ENCODE measurements around the gene RIN1.
A peak's percentile ranks its signal among the peaks of the same experiment; 100 is the strongest.

Gene RIN1

DNA sequence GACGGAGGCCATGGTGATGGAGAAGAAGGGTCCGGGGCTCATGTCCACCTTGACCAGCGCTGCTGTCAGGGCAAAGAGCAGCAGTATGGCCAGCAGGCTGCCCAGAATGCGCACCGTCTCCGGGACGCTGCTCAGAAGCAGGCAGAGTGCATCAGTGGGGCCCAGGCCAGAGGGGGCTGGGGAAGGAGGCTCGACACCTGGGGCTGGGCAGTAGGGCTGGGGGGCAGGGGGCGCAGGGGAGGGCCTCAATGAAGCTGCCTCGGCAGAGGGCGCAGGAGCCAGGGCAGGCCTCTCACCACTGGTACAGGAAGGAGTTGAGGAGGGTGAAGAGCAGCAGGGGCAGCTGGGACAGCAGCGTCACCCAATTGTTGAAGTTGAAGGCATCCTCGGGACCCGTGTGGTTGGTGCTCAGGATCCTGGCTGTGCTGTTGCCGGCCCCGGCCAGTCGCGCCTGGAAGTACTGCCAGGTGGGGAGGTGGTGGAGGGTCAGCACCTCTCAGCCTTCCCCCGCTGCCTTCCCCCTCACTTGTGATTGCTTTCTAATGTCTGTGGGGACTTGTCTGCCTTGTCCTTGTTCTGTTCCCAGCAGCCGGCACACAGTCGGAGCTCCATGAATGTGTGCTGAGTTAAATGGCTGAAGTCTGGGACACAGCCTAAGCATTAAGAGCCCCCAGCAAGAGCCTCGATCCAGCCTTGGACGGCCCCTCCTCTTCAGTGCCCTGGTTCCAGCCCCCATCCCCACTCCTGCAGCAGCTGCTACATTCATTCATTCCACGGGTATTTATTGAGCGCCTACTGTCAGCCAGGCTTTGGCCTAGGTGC lies 33.0 kb upstream of the RIN1 start:
- peak overlapping the region; percentile 94 for H3K4me3 ChIP-seq (ENCODE audit: low read depth, low read length)
- no peak for TF ChIP-seq MAX (IDR thresholded peaks at IDR 0.05; ENCODE audit: low read depth, low read length)
- TF ChIP-seq CTCF (IDR thresholded peaks at IDR 0.05; ENCODE audit: low read depth, low read length): no peak
- TF ChIP-seq POLR2A (IDR thresholded peaks at IDR 0.05; ENCODE audit: extremely low read depth, insufficient read length): no peak
- TF ChIP-seq MYC (IDR thresholded peaks at IDR 0.05; ENCODE audit: low read depth, low read length): no peak
- peak; percentile 6 for DNase-seq (ENCODE audit: low read depth)

GRCh38 chr11:66368484-66368883 lies 32.2 kb upstream of the RIN1 start:
- DNase-seq (ENCODE audit: low read depth): no peak
- no peak overlapping the region for H3K4me3 ChIP-seq (ENCODE audit: low read depth, low read length)
- TF ChIP-seq CTCF (IDR thresholded peaks at IDR 0.05; ENCODE audit: low read depth, low read length) (no peak), MYC (IDR thresholded peaks at IDR 0.05; ENCODE audit: low read depth, low read length) (no peak), POLR2A (IDR thresholded peaks at IDR 0.05; ENCODE audit: extremely low read depth, insufficient read length) (no peak), MAX (IDR thresholded peaks at IDR 0.05; ENCODE audit: low read depth, low read length) (no peak)

GRCh38 chr11:66367561-66368312 lies 31.5 kb upstream of the RIN1 start:
- DNase-seq (ENCODE audit: low read depth): no peak
- TF ChIP-seq MAX (IDR thresholded peaks at IDR 0.05; ENCODE audit: low read depth, low read length): no peak
- TF ChIP-seq CTCF (IDR thresholded peaks at IDR 0.05; ENCODE audit: low read depth, low read length): no peak
- no peak for TF ChIP-seq MYC (IDR thresholded peaks at IDR 0.05; ENCODE audit: low read depth, low read length)
- TF ChIP-seq POLR2A (IDR thresholded peaks at IDR 0.05; ENCODE audit: extremely low read depth, insufficient read length): no peak
- H3K4me3 ChIP-seq (ENCODE audit: low read depth, low read length): no peak overlapping the region

- DNase-seq (ENCODE audit: low read depth): no peak
- peak; percentile 13 for TF ChIP-seq POLR2A (IDR thresholded peaks at IDR 0.05; ENCODE audit: extremely low read depth, insufficient read length)
- no peak for TF ChIP-seq CTCF (IDR thresholded peaks at IDR 0.05; ENCODE audit: low read depth, low read length)
- H3K4me3 ChIP-seq (ENCODE audit: low read depth, low read length): no peak overlapping the region
These were observed 30.7 kb upstream of the RIN1 start for GRCh38 chr11:66366844-66367477.

DNA sequence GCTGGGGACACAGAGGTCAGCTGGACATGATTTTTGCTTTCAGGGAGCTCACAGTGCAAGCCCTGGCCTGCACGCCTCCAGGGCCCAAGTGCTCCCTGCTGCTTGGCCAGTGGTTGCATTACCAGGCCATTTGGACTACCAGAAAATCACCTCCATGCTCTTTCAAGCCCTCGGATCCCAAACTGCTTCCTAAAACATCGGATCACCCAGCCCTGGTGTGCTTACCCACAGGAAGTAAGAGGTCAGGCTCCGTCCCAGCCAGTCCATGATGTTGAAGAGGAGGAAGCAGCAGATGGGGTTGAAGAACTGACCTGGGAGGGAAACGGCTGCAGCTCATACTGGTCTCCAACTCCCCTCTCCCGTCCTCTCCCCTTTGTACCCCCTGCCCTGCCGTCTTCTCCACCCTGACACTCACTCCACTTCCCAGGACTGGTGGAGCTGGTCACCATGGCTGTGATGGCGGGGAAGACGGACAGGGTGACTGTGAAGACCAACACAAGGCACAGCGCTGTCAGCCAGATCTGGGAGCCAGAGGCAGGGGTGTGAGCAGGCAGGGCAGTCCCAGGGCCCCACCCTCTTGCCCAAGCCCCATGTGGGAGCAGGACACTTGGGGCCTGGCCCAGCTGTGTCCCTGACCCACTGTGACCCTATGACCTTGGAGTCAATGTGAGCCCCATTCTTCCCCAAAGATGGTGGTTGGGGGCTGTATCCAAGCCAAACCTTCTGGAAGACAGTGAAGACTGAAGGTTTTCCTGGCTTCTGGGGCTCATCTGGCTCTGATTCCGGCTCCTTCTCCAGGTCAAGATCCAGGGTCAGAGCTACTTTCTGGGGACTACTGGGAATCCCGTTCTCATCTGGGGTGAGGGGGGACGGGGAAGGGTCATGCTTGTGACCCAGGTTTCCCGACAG lies 29.7 kb upstream of the RIN1 start:
- TF ChIP-seq POLR2A (IDR thresholded peaks at IDR 0.05; ENCODE audit: extremely low read depth, insufficient read length): peak; percentile 30
- no peak for TF ChIP-seq MYC (IDR thresholded peaks at IDR 0.05; ENCODE audit: low read depth, low read length)
- TF ChIP-seq MAX (IDR thresholded peaks at IDR 0.05; ENCODE audit: low read depth, low read length): no peak
- no peak for TF ChIP-seq CTCF (IDR thresholded peaks at IDR 0.05; ENCODE audit: low read depth, low read length)
- peak; percentile 21 for DNase-seq (ENCODE audit: low read depth)

More for the DNA sequence above, 29.7 kb upstream of the RIN1 start:
- no peak overlapping the region for H3K4me3 ChIP-seq (ENCODE audit: low read depth, low read length)

Data from NB4 (cell line).